AG04450 (cell line): ENCODE data around the gene LETM1. TPM values are rescaled to one million over a fixed set of nuclear protein-coding genes. Genes with fewer than 3 reads are reported as not detected.

Source experiments
- CTCF ChIA-PET: fragments of 300-600, 350-600 bp; formaldehyde crosslinking; extraction: SDS; loops from one replicate; lab custom pipeline; 2022; ENCODE audit warnings: antibody characterized with exemption, inconsistent platforms; lab: Charles Lee
- POLR2A ChIA-PET: fragments of 350-600 bp; formaldehyde crosslinking; extraction: SDS; loops from one replicate; lab custom pipeline; 2021; ENCODE audit warnings: antibody characterized with exemption, inconsistent platforms; lab: Yijun Ruan, JAX
- DNase-seq: peaks from one replicate; pipeline ENCODE4 v3.0.0-alpha.2; 2011; ENCODE audit warnings: low read depth, low spot score
- H3K27ac ChIP-seq: one replicate; pipeline ENCODE4 v1.5.1; 2012; ENCODE audit warnings: low read depth, low read length, control low read depth
- H3K27me3 ChIP-seq: one replicate; pipeline ENCODE4 v1.6.0; 2012; ENCODE audit warnings: low read length; ENCODE audit not compliant: control insufficient read depth, insufficient read depth
- H3K4me3 ChIP-seq: 2 replicates; pipeline ENCODE4 v1.5.1; 2011; ENCODE audit warnings: mild to moderate bottlenecking, low read depth, low read length, control low read depth
- H3K9me3 ChIP-seq: 2 replicates; pipeline ENCODE4 v1.5.1; 2012; ENCODE audit warnings: low read length; ENCODE audit not compliant: control insufficient read depth, insufficient read depth
- polyA plus RNA-seq: library from polyadenylated mRNA; depleted of rRNA; stranded (reverse); fragments of >200 nt; gene quantifications from 2 replicates; pipeline ENCODE4 v1.2.3, GENCODE V29; 2011
- TF ChIP-seq, protein P1 (sequence below): IDR thresholded peaks from 2 replicates; pipeline ENCODE4 v1.5.1; 2011; ENCODE audit warnings: low read depth, low read length, control low read depth, inconsistent platforms

The LETM1 gene
- polyA plus RNA-seq, 1 experiment, result 11.9 TPM

DNA sequence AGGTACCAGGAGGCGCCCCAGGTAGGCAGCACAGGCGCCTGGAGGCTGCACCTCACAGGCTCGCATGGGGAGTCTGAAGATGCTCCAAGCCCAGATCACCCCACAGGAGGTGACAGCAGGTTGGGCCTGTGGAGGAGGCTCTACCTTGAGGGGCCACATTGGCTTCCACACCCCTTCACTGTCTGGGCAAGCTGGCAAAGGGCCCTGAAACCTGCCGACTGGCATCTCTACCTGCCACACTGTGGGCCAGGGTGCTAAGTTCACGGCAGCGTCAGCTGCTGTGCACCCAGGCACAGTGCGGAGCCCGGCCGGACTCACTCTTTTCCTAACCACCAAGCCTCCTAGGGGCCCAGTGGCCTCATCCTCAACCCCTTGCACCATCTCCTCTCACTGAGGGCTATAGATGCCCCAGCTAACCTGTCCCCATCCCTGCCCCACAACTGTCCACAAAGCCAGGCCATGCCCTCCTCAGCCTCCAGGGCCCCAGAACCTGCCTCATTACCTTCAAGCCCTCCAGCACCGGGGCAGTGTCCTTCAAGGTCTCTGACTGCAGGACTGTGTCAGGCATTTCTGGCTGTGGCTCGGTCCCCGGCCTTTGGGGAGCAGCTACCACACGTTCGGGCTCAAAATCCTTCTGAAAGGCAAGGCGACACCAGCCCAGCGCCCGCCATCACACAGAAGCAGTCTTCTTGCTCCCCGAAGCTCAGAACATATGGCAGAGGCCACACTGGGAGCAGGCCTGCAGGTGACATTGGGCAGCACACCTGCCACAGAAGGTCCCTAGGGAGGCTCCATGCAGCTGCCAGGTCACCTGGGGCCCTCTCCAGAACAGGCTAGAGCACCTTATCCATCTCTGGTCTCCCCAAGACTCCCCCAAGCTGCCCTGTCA, 34.0 kb downstream of the LETM1 start:
- no peak overlapping the region for H3K4me3 ChIP-seq
- H3K27ac ChIP-seq, result no peak overlapping the region
- no peak for DNase-seq
- TF ChIP-seq, protein P1, sequence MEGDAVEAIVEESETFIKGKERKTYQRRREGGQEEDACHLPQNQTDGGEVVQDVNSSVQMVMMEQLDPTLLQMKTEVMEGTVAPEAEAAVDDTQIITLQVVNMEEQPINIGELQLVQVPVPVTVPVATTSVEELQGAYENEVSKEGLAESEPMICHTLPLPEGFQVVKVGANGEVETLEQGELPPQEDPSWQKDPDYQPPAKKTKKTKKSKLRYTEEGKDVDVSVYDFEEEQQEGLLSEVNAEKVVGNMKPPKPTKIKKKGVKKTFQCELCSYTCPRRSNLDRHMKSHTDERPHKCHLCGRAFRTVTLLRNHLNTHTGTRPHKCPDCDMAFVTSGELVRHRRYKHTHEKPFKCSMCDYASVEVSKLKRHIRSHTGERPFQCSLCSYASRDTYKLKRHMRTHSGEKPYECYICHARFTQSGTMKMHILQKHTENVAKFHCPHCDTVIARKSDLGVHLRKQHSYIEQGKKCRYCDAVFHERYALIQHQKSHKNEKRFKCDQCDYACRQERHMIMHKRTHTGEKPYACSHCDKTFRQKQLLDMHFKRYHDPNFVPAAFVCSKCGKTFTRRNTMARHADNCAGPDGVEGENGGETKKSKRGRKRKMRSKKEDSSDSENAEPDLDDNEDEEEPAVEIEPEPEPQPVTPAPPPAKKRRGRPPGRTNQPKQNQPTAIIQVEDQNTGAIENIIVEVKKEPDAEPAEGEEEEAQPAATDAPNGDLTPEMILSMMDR, result no peak
- ChIA-PET POLR2A (no interaction called here), CTCF (interaction anchor here (1.0 kb wide), 1 partner anchor 74 kb away, joined by 3 read pairs; no protein-coding TSS in a partner anchor)
- H3K9me3 ChIP-seq, result no peaks in the 10 kb centered on the region
- no peaks in the 10 kb centered on the region for H3K27me3 ChIP-seq

DNA sequence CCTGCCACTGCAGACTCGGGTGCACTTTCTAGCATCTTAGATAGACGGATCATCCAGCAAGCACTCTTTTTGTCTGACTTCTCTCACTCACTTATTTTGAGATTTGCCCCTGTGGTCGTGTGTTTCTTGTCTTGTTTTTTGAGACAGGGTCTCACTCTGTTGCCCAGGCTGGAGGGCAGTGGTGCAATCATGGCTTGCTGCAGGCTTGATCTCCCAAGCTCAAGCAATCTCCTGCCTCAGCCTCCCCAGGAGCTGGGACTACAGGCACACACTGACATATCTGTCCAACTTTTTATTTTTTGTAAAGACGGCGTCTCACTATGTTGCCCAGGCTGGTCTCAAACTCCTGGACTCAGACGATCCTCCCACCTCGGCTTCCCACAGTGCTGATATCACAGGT, 36.1 kb downstream of the LETM1 start:
- Histone ChIP-seq H3K27me3 (no peaks in the 10 kb centered on the region), H3K9me3 (no peaks in the 10 kb centered on the region; the same call in 1 of the 2 replicates), H3K4me3 (no peak overlapping the region), H3K27ac (no peak overlapping the region)
- POLR2A ChIA-PET, result no interaction called here
- TF ChIP-seq, protein P1, result no peak
- CTCF ChIA-PET, result interaction anchor here (1.0 kb wide), 1 partner anchor 52 kb away, joined by 9 read pairs; no protein-coding TSS in a partner anchor
- no peak for DNase-seq

DNA sequence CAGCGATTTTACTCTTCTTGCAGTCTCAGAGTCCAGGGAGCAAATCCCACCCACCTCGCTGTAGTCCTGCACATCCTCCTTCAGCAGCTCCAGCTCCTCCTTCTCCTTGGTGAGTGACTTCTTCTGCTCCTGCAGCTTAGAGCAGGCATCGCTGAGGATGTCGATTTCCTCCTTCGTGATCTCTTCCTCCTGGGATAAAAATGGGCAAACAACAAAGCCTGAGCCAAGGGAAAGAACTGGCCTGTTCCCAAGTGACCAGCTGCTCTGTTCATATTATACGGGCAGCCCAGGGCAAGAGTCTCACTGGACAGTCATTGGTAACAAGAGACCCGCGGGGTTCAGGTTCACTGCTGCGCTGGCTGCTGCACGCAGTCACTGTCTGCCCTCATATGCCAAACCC, 36.7 kb downstream of the LETM1 start:
- ChIA-PET CTCF (interaction anchor here (1.3 to 2.2 kb wide), 2 partner anchors 9 to 92 kb away, joined by 6 to 9 read pairs; no protein-coding TSS in a partner anchor), POLR2A (no interaction called here)
- Histone ChIP-seq H3K9me3 (no peaks in the 10 kb centered on the region; the same call in 1 of the 2 replicates), H3K27me3 (no peaks in the 10 kb centered on the region), H3K27ac (no peak overlapping the region), H3K4me3 (no peak overlapping the region)
- DNase-seq, result no peak
- TF ChIP-seq, protein P1, result no peak

DNA sequence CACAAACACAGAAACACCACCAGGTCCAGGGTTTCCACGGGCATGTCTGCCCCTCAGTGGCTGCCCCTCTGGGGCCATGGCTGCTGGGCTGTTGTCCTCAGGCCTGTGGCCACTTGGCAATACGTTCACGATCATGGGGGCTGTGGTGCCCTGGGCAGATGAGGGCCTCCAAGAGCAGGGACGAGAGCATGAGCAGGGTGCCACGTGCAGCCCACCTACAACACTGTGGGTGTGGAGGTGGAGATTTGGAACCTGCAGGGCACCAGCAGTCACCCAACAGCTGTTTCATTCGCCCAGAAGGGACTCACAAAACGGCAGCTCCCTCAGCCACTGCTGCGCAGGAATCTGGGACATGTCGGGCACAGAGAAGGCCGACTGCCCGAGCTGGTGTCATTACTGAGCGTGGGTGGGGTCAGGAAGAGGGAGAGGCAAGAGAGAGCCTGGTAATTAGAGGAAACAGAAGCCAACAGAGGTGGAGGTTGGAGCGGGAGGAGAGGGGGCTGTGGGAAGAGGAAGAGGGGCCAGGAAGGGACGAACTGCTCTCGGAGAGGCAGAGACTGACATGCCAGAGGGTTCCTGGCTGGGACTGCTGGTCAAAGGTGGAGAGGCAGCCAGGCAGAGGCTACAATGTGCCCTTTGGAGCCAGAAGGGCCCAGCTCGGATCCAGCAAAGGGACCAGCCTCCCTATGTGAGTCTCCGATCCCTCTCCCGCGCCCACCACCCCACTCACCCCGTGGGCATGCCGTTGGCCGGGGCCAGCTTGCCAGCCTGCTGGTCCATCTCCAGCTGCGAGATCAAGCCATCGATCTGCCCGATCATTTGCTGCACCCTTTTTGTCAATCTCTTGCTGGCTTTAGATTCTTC, 39.7 kb downstream of the LETM1 start:
- no peaks in the 10 kb centered on the region for H3K27me3 ChIP-seq
- CTCF ChIA-PET, result interaction anchor here (0.9 to 1.6 kb wide), 3 partner anchors 83 to 123 kb away, joined by 3 to 5 read pairs (median 3); no protein-coding TSS in a partner anchor
- no peak overlapping the region for H3K4me3 ChIP-seq
- TF ChIP-seq, protein P1, result no peak
- DNase-seq, result no peak
- no peaks in the 10 kb centered on the region; the same call in 1 of the 2 replicates for H3K9me3 ChIP-seq
- no peak overlapping the region for H3K27ac ChIP-seq
- POLR2A ChIA-PET, result no interaction called here
